Motor neuron (in vitro differentiated cells): Measurements from ENCODE around the gene STIM2. TPM values are rescaled to one million over a fixed set of nuclear protein-coding genes. Genes with fewer than 3 reads are reported as not detected.

Source experiments
- ATAC-seq, 8 experiments: fragments of 200-7000 bp; cut with Tn5 transposase; replicated peaks in 6 of 8; 2 replicates each; pipeline ENCODE4 v1.8.0; 2021; ENCODE audit warnings: mild to moderate bottlenecking in 8 of 8, moderate library complexity in 8 of 8
- H3K27ac ChIP-seq, 2 donors: fragments of 250-450 bp; sonication (Bioruptor Pico); 2 replicates each; pipeline ENCODE4 v1.9.0; 2021; ENCODE audit warnings: antibody characterized with exemption in 2 of 2, mild to moderate bottlenecking in 2 of 2, moderate library complexity in 1 of 2
- H3K4me1 ChIP-seq, 2 donors: fragments of 250-450 bp; sonication (Bioruptor Pico); replicated peaks in 1 of 2; 2 replicates each; pipeline ENCODE4 v1.6.1; 2021; ENCODE audit warnings: antibody characterized with exemption in 2 of 2, mild to moderate bottlenecking in 2 of 2, moderate library complexity in 1 of 2
- H3K4me3 ChIP-seq, 5 donors: fragments of 250-450 bp; sonication (Bioruptor Pico); 2 replicates each; pipeline ENCODE4 v1.9.0; 2021; ENCODE audit warnings: antibody characterized with exemption in 5 of 5, mild to moderate bottlenecking in 5 of 5, moderate library complexity in 4 of 5
- WGBS, 10 experiments: fragments of 450-650 bp; shearing (Covaris generic); methylation state at CpG; one replicate each; pipeline ENCODE4 v1.0.0; 2022; 5-methylcytosine and 5-hydroxymethylcytosine counted together
- in situ Hi-C, 9 experiments: fragments of 400-800 bp; cut with MboI; loops; one replicate each; pipeline ENCODE4 v1.15.0; 2021; ENCODE audit warnings: low sequenced_read_pairs in 9 of 9, low pct_unique_long_range_greater_than_20kb in 2 of 9; ENCODE audit not compliant: unreplicated experiment in 9 of 9
- total RNA-seq, 8 experiments: library from RNA; unstranded; fragments of 300-600 nt; gene quantifications; 2 replicates each; pipeline versions ENCODE4 v1.2.3 to v1.2.4, GENCODE V29; 2022

Gene STIM2
- total RNA-seq, 8 experiments from 2014 or later: 17.6 to 36.8 (median 28.2) TPM

DNA sequence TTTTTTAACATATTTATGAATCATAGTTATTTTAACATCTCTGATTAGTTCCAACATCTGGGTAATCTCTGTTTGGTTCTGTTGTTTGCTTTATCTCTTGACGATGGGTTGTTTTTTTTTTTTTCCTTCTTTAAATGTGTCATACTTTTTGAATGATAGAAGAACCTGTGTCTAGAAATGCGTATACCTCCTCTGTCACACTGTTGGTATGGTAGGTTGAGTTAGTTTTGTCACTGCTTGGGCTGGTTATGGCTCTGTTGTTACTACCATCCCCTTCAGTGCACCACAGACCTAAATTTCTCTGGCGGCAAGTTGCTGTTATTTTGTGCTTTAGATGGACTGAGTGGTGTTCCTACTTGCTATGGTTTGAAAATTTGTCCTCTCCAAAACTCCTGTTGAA is 16.8 kb downstream of the STIM2 start:
- Histone ChIP-seq H3K4me3 (no peak overlapping the region), H3K4me1 (no peaks in the 10 kb centered on the region), H3K27ac (no peak overlapping the region)
- WGBS, 10 experiments: 85 to 100% (median 99%) methylated on average over 1 to 3 of the region's 3 CpGs
- no peak for ATAC-seq
- in situ Hi-C loops: no loop called here

GRCh38 chr4:26877961-26878360 is 17.3 kb downstream of the STIM2 start:
- in situ Hi-C loops: no loop called here
- no peak overlapping the region for H3K27ac ChIP-seq
- no peak for ATAC-seq
- no peaks in the 10 kb centered on the region for H3K4me1 ChIP-seq
- WGBS, 10 experiments: 80 to 100% (median 96%) methylated on average over 1 to 3 of the region's 3 CpGs; no CpG with 5 or more reads in 5 of the 10 experiments
- no peak overlapping the region for H3K4me3 ChIP-seq

GRCh38 chr4:26878794-26879391 is 18.3 kb downstream of the STIM2 start:
- 65 to 100% (median 91%) methylated on average over 2 to 5 of the region's 5 CpGs for WGBS, 10 experiments
- H3K4me1 ChIP-seq: no peaks in the 10 kb centered on the region
- in situ Hi-C loops: no loop called here
- no peak for ATAC-seq
- H3K27ac ChIP-seq: no peak overlapping the region
- no peak overlapping the region for H3K4me3 ChIP-seq

DNA sequence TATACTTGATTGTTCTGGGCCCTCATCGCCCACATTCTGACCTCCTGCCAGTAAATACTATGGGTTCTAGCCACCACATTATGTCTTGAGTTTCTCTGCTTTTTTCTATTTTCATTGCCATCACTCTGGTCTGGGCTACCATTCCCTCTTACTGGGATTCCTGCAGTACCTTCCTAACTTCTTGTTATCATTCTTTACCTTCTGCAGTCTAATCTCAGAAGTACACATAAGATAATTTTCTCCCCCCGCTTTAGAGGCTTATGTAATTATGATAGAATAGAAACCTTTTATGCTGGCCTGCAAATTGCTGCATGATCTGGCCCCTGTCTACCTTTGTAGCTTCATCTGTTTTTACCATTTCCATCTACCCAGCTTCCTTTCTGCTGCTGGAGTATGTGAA is 19.2 kb downstream of the STIM2 start:
- H3K4me1 ChIP-seq: no peaks in the 10 kb centered on the region
- no peak for ATAC-seq
- in situ Hi-C loops: no loop called here
- WGBS, 10 experiments: 90 to 100% (median 100%) methylated on average over 1 to 2 of the region's 2 CpGs; no CpG with 5 or more reads in 4 of the 10 experiments
- no peak overlapping the region for H3K27ac ChIP-seq
- H3K4me3 ChIP-seq: no peak overlapping the region

- WGBS, 10 experiments: 67 to 100% (median 92%) methylated on average over 1 to 2 of the region's 2 CpGs; no CpG with 5 or more reads in 3 of the 10 experiments
- Histone ChIP-seq H3K27ac (no peak overlapping the region), H3K4me1 (no peaks in the 10 kb centered on the region), H3K4me3 (no peak overlapping the region)
- in situ Hi-C loops: no loop called here
- peak in 1 of 8 experiments; percentile 14 for ATAC-seq
These were observed 23.4 kb downstream of the STIM2 start for GRCh38 chr4:26884026-26884425.

- in situ Hi-C loops: no loop called here
- Histone ChIP-seq H3K4me1 (no peaks in the 10 kb centered on the region), H3K27ac (no peak overlapping the region), H3K4me3 (no peak overlapping the region)
- 20 to 100% (median 74%) methylated on average over 1 to 5 of the region's 5 CpGs; no CpG with 5 or more reads in 1 of the 10 experiments for WGBS, 10 experiments
- ATAC-seq: peak in 1 of 8 experiments; percentile 66
These were observed 23.9 kb downstream of the STIM2 start for GRCh38 chr4:26884486-26884988.

GRCh38 chr4:26885912-26886274 is 25.3 kb downstream of the STIM2 start:
- in situ Hi-C loops: no loop called here
- 86 to 100% (median 100%) methylated on average over 1 to 2 of the region's 2 CpGs; no CpG with 5 or more reads in 2 of the 10 experiments for WGBS, 10 experiments
- H3K27ac ChIP-seq: no peak overlapping the region
- H3K4me1 ChIP-seq: no peaks in the 10 kb centered on the region
- H3K4me3 ChIP-seq: no peak overlapping the region
- no peak for ATAC-seq

- WGBS, 10 experiments: 50 to 97% (median 74%) methylated on average over 1 to 3 of the region's 3 CpGs; no CpG with 5 or more reads in 1 of the 10 experiments
- in situ Hi-C loops: no loop called here
- Histone ChIP-seq H3K27ac (no peak overlapping the region), H3K4me3 (no peak overlapping the region), H3K4me1 (no peaks in the 10 kb centered on the region)
- ATAC-seq: no peak
These were observed 26.5 kb downstream of the STIM2 start for GRCh38 chr4:26887143-26887542.

- in situ Hi-C loops: no loop called here
- Histone ChIP-seq H3K4me3 (no peak overlapping the region), H3K27ac (no peak overlapping the region), H3K4me1 (no peaks in the 10 kb centered on the region)
- 80 to 100% (median 88%) methylated on average over 1 to 2 of the region's 2 CpGs; no CpG with 5 or more reads in 2 of the 10 experiments for WGBS, 10 experiments
- ATAC-seq: no peak
These were observed 27.2 kb downstream of the STIM2 start for GRCh38 chr4:26887809-26888208.

DNA sequence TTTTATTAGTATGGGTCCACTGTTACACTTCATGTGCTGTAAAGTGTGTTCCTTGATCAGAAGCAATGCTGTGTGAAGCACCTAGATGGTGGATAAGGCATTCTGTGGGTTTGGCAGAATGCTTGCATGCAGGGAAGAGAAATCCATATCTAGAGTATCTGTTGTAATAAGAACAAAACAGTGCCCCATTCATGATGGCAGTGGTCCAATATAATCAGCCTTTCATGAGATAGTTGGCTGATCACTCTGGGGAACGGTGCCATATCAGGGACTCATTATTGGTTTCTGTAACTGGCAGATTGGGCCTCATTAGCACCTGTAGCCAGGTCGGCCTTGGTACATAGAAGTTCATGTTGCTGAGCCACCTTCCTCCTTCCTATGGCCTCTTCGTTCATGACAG is 28.7 kb downstream of the STIM2 start:
- Histone ChIP-seq H3K27ac (no peak overlapping the region), H3K4me1 (no peaks in the 10 kb centered on the region), H3K4me3 (no peak overlapping the region)
- in situ Hi-C loops: no loop called here
- no peak for ATAC-seq
- 80 to 100% (median 92%) methylated on average over 1 to 3 of the region's 3 CpGs; no CpG with 5 or more reads in 2 of the 10 experiments for WGBS, 10 experiments

- in situ Hi-C loops: no loop called here
- H3K4me3 ChIP-seq: no peak overlapping the region
- no peak for ATAC-seq
These were observed 30.4 kb downstream of the STIM2 start for GRCh38 chr4:26891054-26891453.

DNA sequence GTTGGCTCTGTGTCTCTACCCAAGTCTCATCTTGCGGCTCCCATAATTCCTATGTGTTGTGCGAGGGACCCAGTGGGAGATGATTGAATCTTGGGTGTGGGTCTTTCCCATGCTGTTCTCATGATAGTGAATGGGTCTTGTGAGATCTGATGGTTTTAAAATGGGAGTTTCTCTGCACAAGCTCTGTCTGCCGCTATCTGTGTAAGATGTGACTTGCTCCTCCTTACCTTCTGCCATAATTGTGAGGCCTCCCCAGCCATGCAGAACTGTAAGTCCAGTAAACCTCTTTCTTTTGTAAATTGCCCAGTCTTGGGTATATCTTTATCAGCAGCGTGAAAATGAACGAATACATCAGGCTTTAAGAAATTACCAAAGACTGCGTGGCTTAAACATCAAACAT is 31.2 kb downstream of the STIM2 start:
- no peaks in the 10 kb centered on the region for H3K4me1 ChIP-seq
- in situ Hi-C loops: no loop called here
- WGBS, 10 experiments: 89 to 100% (median 99%) methylated on average over 1 to 6 of the region's 6 CpGs; no CpG with 5 or more reads in 2 of the 10 experiments
- no peak overlapping the region for H3K4me3 ChIP-seq
- no peak for ATAC-seq
- H3K27ac ChIP-seq: no peak overlapping the region

More at GRCh38 chr4:26891054-26891453, 30.4 kb downstream of the STIM2 start:
- H3K4me1 ChIP-seq: no peaks in the 10 kb centered on the region
- no peak overlapping the region for H3K27ac ChIP-seq

- ATAC-seq: peak in 1 of 8 experiments; percentile 39
- 79 to 100% (median 92%) methylated on average over 1 to 3 of the region's 3 CpGs; no CpG with 5 or more reads in 2 of the 10 experiments for WGBS, 10 experiments
- Histone ChIP-seq H3K4me3 (no peak overlapping the region), H3K4me1 (no peaks in the 10 kb centered on the region), H3K27ac (no peak overlapping the region)
- in situ Hi-C loops: no loop called here
These were observed 32.0 kb downstream of the STIM2 start for GRCh38 chr4:26892480-26893150.
